Motor neuron (in vitro differentiated cells): ENCODE results near the gene RFTN1. TPM values are rescaled to one million over a fixed set of nuclear protein-coding genes. Genes with fewer than 3 reads are reported as not detected.

Experiments
- ATAC-seq, 8 experiments: fragments of 200-7000 bp; cut with Tn5 transposase; replicated peaks in 6 of 8; 2 replicates each; pipeline ENCODE4 v1.8.0; 2021; ENCODE audit warnings: mild to moderate bottlenecking in 8 of 8, moderate library complexity in 8 of 8
- H3K27ac ChIP-seq, 2 donors: fragments of 250-450 bp; sonication (Bioruptor Pico); 2 replicates each; pipeline ENCODE4 v1.9.0; 2021; ENCODE audit warnings: antibody characterized with exemption in 2 of 2, mild to moderate bottlenecking in 2 of 2, moderate library complexity in 1 of 2
- H3K4me1 ChIP-seq, 2 donors: fragments of 250-450 bp; sonication (Bioruptor Pico); replicated peaks in 1 of 2; 2 replicates each; pipeline ENCODE4 v1.6.1; 2021; ENCODE audit warnings: antibody characterized with exemption in 2 of 2, mild to moderate bottlenecking in 2 of 2, moderate library complexity in 1 of 2
- H3K4me3 ChIP-seq, 5 donors: fragments of 250-450 bp; sonication (Bioruptor Pico); 2 replicates each; pipeline ENCODE4 v1.9.0; 2021; ENCODE audit warnings: antibody characterized with exemption in 5 of 5, mild to moderate bottlenecking in 5 of 5, moderate library complexity in 4 of 5
- WGBS, 10 experiments: fragments of 450-650 bp; shearing (Covaris generic); methylation state at CpG; one replicate each; pipeline ENCODE4 v1.0.0; 2022; 5-methylcytosine and 5-hydroxymethylcytosine counted together
- in situ Hi-C, 9 experiments: fragments of 400-800 bp; cut with MboI; loops; one replicate each; pipeline ENCODE4 v1.15.0; 2021; ENCODE audit warnings: low sequenced_read_pairs in 9 of 9, low pct_unique_long_range_greater_than_20kb in 2 of 9; ENCODE audit not compliant: unreplicated experiment in 9 of 9
- total RNA-seq, 8 experiments: library from RNA; unstranded; fragments of 300-600 nt; gene quantifications; 2 replicates each; pipeline versions ENCODE4 v1.2.3 to v1.2.4, GENCODE V29; 2022

RFTN1 gene
- total RNA-seq, 8 experiments from 2014 or later: 2.4 to 27.9 (median 6.7) TPM

DNA sequence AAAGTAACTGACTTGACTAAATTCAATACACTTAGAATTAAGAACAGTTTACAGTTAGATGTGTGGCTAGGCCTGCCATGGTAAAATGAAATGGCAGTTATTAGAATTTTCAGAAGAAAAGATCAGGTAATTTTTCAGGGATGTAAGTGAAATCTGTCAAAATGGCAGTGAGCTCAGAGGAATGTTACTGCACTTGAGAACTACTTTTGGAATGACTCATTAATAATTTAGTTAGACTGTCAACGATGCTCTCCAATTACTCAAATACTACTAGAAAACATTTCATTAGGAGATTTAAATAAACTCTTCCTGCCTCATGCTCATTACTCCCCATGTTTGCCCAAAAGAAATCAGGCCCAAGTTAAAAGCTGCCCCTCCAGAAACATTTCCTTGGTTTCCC, 84.4 kb downstream of the RFTN1 start:
- 11 to 100% (median 69%) methylated on average over 1 of the region's 1 CpG; no CpG with 5 or more reads in 2 of the 10 experiments for WGBS, 10 experiments
- Histone ChIP-seq H3K4me1 (peaks cover 0 to 5% of the 10 kb centered on the region in 2 donors), H3K4me3 (no peak overlapping the region), H3K27ac (no peak overlapping the region)
- in situ Hi-C loops: no loop called here
- ATAC-seq: no peak

DNA sequence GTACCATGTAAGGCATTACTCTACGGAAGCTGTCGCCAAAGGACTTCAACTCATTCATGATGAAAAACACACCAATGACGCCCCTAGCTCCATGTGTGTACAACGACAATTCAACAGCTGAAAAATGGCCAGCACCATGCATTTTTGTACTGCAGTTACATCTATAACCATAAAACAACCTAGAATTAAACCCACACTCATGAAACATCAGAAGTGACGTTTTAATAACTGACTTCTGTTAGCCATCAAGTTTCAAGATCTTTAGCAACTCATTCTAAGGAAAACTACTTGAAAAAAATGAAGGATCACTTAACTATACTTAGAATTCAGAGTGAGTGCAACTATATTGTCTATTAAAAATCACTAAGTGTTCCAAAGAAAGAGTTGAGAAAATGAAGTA, 84.9 kb downstream of the RFTN1 start:
- no peak overlapping the region for H3K27ac ChIP-seq
- in situ Hi-C loops: no loop called here
- H3K4me1 ChIP-seq: peaks cover 0 to 5% of the 10 kb centered on the region in 2 donors
- no peak overlapping the region for H3K4me3 ChIP-seq
- no peak for ATAC-seq
- WGBS, 10 experiments: 42 to 87% (median 68%) methylated on average over 1 to 5 of the region's 5 CpGs; no CpG with 5 or more reads in 1 of the 10 experiments

DNA sequence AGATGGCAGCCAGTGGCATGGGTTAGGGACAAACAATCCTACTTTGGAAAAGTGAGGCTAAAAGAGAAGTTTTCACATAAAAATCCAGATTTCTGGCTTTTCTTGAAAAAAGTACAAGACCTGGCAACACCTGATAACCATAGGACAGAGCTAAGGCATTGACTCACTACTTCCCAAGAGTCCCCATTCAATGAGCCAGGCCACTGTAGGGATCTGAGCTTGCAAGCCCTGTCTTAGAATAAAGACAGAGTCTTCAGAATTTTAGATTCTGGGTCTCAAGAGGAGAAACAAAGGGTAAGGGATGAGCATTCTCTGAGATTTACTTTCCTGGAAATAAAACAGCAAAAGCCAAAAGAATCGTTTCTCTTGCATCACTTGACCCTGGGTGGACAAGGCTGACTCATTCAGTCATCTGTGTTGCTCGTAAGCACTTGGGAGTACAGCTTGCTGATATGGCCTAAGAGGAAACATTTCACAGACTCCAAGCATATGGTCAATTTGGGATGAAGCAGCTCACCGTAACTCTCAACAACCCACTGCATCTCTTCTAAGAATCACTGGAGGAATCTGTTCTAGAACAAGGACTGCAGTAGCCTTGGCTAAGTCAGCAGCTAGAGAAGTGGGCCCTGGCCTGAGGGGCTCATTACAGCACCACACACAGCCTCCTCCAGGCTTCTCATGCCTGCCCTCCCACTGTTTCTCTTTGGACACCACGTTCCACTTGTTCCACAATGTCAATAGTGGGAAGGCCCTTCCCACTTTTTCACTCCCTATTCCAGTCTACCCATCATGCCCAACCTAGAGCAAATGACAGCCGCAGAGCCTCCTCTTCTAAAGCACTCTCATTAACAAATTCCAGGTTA, 86.2 kb downstream of the RFTN1 start:
- peak in 7 of 8 experiments; percentile 78 to 99 (median 97) for ATAC-seq
- no peak overlapping the region for H3K27ac ChIP-seq

DNA sequence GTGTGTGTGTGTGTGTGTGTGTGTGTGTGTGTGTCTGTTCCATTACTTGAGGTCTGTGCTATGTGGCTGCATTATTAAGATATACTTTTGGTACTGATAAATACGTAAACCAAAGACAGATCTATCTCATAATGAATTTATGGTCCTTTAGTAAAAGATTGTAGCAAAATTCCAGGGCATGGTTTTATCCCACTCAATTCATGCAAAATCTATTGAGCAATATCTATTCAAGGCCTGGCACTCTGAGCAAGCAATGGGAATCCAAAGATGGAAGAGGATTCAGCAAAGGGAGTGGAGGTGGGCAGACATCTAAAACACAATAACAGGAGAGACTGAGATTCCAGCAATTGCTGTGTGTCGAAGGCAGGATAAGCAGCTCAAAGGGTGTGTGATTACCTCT, 86.8 kb downstream of the RFTN1 start:
- H3K27ac ChIP-seq: no peak overlapping the region

More for the DNA sequence above, 86.2 kb downstream of the RFTN1 start:
- H3K4me1 ChIP-seq: peaks cover 0 to 5% of the 10 kb centered on the region in 2 donors
- WGBS, 10 experiments: 13 to 85% (median 80%) methylated on average over 1 to 3 of the region's 5 CpGs; no CpG with 5 or more reads in 1 of the 10 experiments
- in situ Hi-C loops: no loop called here
- no peak overlapping the region for H3K4me3 ChIP-seq

DNA sequence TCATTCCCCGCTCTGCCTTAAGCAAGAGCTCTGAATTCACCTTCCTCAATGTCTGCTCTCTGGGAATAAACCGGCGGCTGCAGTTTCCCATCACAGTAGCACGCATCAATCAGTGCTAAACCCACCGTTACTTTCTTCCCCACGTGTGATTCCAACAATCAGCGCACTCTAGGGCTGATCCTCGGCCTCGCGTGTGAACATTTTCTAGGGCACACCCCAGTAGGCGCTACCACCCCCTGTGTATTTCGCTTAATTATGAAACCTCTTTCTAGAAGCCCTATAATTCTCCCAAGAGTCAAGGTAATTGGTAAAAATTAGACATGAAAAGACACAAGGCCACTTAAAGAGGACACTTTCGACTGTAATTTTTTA, 87.5 kb downstream of the RFTN1 start:
- no peak for ATAC-seq
- peaks cover 0 to 5% of the 10 kb centered on the region in 2 donors for H3K4me1 ChIP-seq
- WGBS, 10 experiments: 81 to 100% (median 89%) methylated on average over 1 to 10 of the region's 13 CpGs
- H3K4me3 ChIP-seq: no peak overlapping the region
- in situ Hi-C loops: no loop called here
- H3K27ac ChIP-seq: no peak overlapping the region

More for the DNA sequence above, 86.8 kb downstream of the RFTN1 start:
- in situ Hi-C loops: no loop called here
- peaks cover 0 to 5% of the 10 kb centered on the region in 2 donors for H3K4me1 ChIP-seq
- WGBS, 10 experiments: 80 to 100% (median 94%) methylated on average over 1 to 2 of the region's 2 CpGs; no CpG with 5 or more reads in 3 of the 10 experiments
- no peak for ATAC-seq
- no peak overlapping the region for H3K4me3 ChIP-seq

DNA sequence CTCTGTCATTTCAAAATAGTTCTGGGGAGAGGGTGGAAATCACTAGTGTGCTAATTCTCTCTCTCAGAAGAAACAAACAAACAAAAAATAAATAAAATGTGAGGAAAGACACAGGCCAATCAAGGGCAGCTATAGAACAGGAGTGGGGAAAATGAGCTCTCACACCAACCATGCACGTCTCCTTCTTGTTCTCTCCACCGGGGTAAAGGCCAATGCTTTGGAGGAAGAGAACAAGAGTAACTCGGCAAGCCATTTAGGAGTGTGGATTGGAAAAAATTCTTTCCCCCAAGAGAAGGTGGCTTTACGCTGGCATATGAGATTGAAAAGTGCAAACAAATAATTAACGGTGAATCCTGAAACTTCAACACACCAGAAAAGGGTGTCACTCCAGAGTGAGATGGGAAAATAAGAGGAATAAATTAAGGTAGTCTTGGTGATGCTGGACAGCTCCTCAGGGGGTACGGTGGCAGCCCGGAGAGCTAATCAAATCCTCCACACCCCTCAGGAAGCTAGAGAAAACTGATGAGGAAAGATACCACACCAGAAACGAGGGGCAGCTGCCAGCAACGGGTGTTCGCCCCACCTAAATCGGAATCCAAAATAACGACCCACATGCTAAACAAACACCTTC, 88.0 kb downstream of the RFTN1 start:
- Histone ChIP-seq H3K27ac (no peak overlapping the region), H3K4me1 (peaks cover 0 to 5% of the 10 kb centered on the region in 2 donors), H3K4me3 (no peak overlapping the region)
- no peak for ATAC-seq
- WGBS, 10 experiments: 67 to 100% (median 87%) methylated on average over 2 to 12 of the region's 12 CpGs; no CpG with 5 or more reads in 1 of the 10 experiments
- in situ Hi-C loops: no loop called here

DNA sequence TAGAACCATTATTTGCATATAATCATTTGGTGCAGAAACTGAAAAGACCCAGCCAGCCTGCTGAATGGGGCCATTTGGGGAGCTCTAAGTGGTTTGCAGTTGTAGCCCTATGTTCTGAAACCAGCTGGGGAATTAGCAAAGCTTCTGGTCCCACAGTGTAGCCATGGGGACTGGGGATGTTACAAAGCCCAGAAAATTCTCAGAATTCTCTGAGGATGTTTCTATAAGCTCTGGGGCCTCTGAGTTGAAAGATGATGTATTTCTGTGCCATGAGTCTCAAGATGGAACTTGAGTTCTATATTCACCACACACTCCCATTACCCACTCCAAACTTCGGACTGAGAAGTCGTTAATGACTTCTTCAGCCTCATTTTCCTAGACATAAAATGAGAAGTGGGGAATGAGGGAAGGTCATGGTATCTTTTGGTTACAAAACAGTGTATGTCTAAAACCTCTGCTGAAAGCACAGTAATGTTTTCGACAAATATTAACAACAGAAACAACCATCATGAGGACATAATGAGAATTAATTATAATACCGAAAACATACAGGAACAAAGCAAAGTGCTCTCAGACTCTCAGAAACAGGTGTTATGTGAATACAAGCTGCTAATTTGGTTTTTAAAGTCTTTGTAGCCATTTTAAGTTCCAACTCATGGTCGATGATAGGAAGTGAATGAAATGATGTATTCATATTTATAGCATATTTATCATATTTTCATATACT, 89.4 kb downstream of the RFTN1 start:
- no peak for ATAC-seq
- Histone ChIP-seq H3K27ac (no peak overlapping the region), H3K4me1 (peaks cover 3 to 8% of the 10 kb centered on the region in 2 donors), H3K4me3 (no peak overlapping the region)
- 86 to 100% (median 94%) methylated on average over 2 to 5 of the region's 5 CpGs for WGBS, 10 experiments
- in situ Hi-C loops: no loop called here

DNA sequence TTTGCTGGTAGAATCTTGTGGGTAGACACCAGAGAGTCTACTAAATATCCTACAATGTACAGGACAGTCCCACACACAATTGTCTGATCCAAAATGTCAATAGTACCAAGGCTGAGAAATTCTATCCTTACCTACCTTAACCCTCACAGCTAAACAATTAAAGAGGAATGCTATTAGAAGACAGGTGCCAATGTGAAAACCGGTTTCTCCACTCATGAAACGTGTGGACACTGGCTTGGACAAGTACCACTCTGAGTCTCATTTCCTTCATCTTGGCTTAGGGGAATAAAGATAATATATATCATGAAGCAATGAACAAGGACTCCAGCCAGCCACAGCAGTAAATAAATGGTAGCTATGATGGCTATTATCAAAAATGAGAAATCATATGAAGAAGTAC, 90.2 kb downstream of the RFTN1 start:
- Histone ChIP-seq H3K4me1 (peaks cover 3 to 8% of the 10 kb centered on the region in 2 donors), H3K27ac (no peak overlapping the region), H3K4me3 (no peak overlapping the region)
- WGBS, 10 experiments: 80 to 100% (median 100%) methylated on average over 1 to 2 of the region's 2 CpGs; no CpG with 5 or more reads in 5 of the 10 experiments
- no peak for ATAC-seq
- in situ Hi-C loops: no loop called here

DNA sequence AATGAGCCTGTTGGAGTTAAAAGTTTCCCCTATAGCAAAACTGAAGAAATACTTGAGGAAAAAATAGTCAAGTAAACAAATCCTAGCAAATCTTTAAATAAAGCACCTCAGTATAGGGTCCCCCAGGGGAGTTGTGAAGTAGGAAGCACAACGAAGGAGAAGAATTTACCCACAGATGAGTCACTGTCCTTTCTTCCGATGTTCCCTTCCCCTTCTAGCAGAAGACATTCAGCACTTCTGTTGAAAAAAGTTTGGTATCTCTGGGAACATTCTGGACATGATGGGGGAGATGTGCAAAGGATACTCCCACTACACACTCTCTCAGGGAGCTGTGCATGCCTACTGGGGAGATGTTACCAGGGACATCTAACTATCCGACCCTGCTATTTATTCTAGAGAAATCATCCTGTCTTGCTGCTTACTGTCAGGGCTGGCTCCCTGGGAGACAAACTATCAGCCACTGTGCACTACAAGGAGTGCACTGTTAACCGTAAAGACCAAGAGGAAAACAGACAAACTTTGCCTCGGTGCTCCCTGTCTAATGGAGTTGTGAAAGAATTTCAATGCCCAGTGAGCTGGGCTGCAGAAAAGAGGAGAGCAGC, 93.8 kb downstream of the RFTN1 start:
- H3K4me1 ChIP-seq: peaks cover 3% of the 10 kb centered on the region in 2 donors
- in situ Hi-C loops: no loop called here
- no peak overlapping the region for H3K27ac ChIP-seq
- WGBS, 10 experiments: 0 to 80% (median 46%) methylated on average over 1 to 4 of the region's 5 CpGs; no CpG with 5 or more reads in 1 of the 10 experiments
- no peak overlapping the region for H3K4me3 ChIP-seq
- ATAC-seq: peak in 5 of 8 experiments; percentile 63 to 99 (median 89)

DNA sequence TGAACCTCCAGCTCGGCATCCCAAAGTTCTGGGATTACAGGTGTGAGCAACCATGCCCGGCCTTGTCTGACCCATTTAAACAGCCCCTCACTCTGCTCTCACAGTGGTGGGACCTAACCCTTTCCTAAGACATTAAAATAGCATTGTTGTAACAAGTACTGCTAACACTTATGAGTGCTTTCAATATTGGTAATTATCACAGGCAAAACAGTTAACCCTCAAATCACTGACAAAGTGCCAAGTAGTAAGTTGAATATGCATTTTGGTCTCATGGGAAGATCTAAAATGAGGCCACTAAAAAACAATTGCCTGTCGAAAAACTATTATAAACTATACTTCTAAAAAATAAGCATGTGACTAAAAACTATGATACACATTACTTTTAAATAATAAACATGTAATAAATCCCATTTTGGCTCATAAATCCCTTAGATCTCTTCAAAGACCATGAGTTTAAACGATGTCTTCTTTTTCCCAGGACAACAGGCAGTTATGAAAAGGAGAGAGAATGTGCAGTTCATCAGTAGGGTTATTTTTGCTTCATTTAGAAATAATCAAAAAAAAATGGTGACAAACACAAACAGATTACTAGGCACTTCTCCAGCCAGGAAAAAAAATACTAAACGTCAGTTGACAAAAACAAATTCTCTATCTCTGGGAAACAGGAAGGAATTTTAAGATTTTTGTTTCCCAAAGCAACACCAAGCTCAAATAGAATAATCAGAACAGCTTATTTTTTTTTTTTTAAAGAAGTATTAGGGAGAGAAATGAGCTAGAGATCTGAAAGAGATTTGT, 95.4 kb downstream of the RFTN1 start:
- H3K4me1 ChIP-seq: peaks cover 3% of the 10 kb centered on the region in 2 donors
- no peak overlapping the region for H3K27ac ChIP-seq
- in situ Hi-C loops: no loop called here
- WGBS, 10 experiments: 24 to 91% (median 72%) methylated on average over 1 to 5 of the region's 5 CpGs
- H3K4me3 ChIP-seq: no peak overlapping the region
- no peak for ATAC-seq

DNA sequence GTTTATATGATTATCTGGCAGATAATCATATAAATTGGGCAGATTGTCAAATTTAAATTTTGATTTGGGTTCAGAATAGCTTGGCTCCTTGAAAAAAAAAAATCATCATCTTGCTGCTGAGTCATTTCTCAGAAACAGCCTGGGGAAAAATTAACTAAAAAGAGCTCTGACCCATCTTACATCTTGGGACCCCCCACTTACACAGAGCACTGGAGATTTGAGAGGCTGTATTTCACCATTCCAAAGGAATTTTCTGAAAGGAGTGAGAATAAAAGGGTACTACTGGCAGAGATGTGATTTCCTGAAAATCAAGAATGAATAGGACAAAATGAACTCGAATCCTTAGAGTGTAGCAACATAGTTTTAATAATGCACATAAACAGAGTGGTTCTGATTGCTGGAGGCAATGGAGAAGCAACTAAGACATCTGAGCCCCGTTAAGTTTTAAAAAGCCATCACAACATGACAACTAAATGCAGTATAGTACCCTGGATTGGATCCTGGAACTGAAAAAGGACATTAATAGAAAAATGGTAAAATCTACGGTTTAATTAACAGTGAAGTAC, 97.5 kb downstream of the RFTN1 start:
- peaks cover 3% of the 10 kb centered on the region in 2 donors for H3K4me1 ChIP-seq
- no peak overlapping the region for H3K27ac ChIP-seq
- no peak overlapping the region for H3K4me3 ChIP-seq
- in situ Hi-C loops: no loop called here
- 33 to 85% (median 50%) methylated on average over 1 to 3 of the region's 3 CpGs; no CpG with 5 or more reads in 1 of the 10 experiments for WGBS, 10 experiments
- peak in 3 of 8 experiments; percentile 90 to 95 (median 93) for ATAC-seq

DNA sequence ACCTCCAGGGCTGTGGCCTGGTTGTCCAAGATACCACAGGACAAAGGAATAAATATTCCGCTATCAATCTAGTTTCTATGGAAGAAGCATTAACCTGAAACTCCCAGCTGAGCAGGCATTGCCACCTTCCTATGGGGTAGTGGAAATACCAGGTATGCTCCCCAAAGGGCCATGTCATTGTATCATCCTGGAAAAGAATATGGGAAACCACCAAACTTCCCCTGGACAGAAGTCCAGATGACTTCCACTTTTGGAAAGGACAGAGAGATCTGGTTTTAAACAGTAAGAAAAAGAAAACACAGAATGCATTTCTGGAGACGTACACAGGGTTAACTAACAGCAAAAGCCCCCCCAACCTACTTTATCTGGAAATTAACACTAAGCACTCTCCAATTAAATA, 100.2 kb downstream of the RFTN1 start:
- Histone ChIP-seq H3K27ac (no peak overlapping the region), H3K4me1 (no peaks in the 10 kb centered on the region), H3K4me3 (no peak overlapping the region)
- 83 to 100% (median 94%) methylated on average over 1 to 2 of the region's 2 CpGs; no CpG with 5 or more reads in 3 of the 10 experiments for WGBS, 10 experiments
- in situ Hi-C loops: no loop called here
- ATAC-seq: no peak
